Measurements from ENCODE around the gene DUS2. TPM values are rescaled to one million over a fixed set of nuclear protein-coding genes. Genes with fewer than 3 reads are reported as not detected.

Gene DUS2
- total RNA-seq, 1 donor from 2014 or later = 7.0 TPM

Other genes with a start within 250 kb of the DUS2 start
- gene RANBP10, start 216.7 kb upstream of the DUS2 start, total RNA-seq = 11.1 TPM
- 0.41 TPM for gene TSNAXIP1, start 216.4 kb upstream of the DUS2 start, total RNA-seq
- gene THAP11, start 181.0 kb upstream of the DUS2 start, total RNA-seq = 32.3 TPM
- gene NUTF2, start 176.4 kb upstream of the DUS2 start, total RNA-seq = 86.6 TPM
- gene CENPT, start 175.6 kb upstream of the DUS2 start, total RNA-seq = 21.3 TPM
- gene EDC4, start 150.2 kb upstream of the DUS2 start, total RNA-seq = 35.4 TPM
- 0.54 TPM for gene NRN1L, start 138.4 kb upstream of the DUS2 start, total RNA-seq
- gene PSKH1, start 130.0 kb upstream of the DUS2 start, total RNA-seq = 18.1 TPM
- 0.81 TPM for gene CTRL, start 91.4 kb upstream of the DUS2 start, total RNA-seq
- gene PSMB10, start 86.4 kb upstream of the DUS2 start, total RNA-seq = 59.3 TPM
- gene LCAT, start 79.2 kb upstream of the DUS2 start, total RNA-seq = 19.0 TPM
- 97.5 TPM for gene SLC12A4, start 54.6 kb upstream of the DUS2 start, total RNA-seq
- not detected for gene DPEP3, start 42.8 kb upstream of the DUS2 start, total RNA-seq
- gene DPEP2, start 23.8 kb upstream of the DUS2 start, total RNA-seq = 0.87 TPM
- not detected for gene DPEP2NB, start 7.4 kb upstream of the DUS2 start, total RNA-seq
- 7.5 TPM for gene DDX28, start 52 bp upstream of the DUS2 start, total RNA-seq
- 23.7 TPM for gene NFATC3, start 62.1 kb downstream of the DUS2 start, total RNA-seq
- 0.41 TPM for gene ESRP2, start 212.8 kb downstream of the DUS2 start, total RNA-seq
- gene PLA2G15, start 222.1 kb downstream of the DUS2 start, total RNA-seq = 43.8 TPM
- gene SLC7A6, start 241.2 kb downstream of the DUS2 start, total RNA-seq = 33.7 TPM